ENCODE data around the gene LCP2. TPM values are rescaled to one million over a fixed set of nuclear protein-coding genes. Genes with fewer than 3 reads are reported as not detected.

The LCP2 gene
- total and polyA plus RNA-seq, 12 donors = 2.7 to 35.1 (median 4.6) TPM

GRCh38 chr5:170313344-170313743 lies 15.8 kb upstream of the LCP2 start:
- H3K4me1 ChIP-seq = peaks cover 6 to 71% (median 18%) of the 10 kb centered on the region in 9 donors
- H3K36me3 ChIP-seq = no peaks in the 10 kb centered on the region
- H3K4me3 ChIP-seq = no peak overlapping the region
- TF ChIP-seq CTCF (IDR thresholded peaks at IDR 0.05) = no peak
- intact Hi-C loops (cut with DNase I) = loop anchor here in 1 of 10 donors (5.0 kb wide), 1 partner anchor 1731 kb away; no protein-coding TSS in a partner anchor
- DNase-seq (no peak), ATAC-seq (no peak)
- peak overlapping the region in 1 of 10 donors; percentile 83 for H3K27ac ChIP-seq
- H3K9me3 ChIP-seq = no peaks in the 10 kb centered on the region
- no peaks in the 10 kb centered on the region for H3K27me3 ChIP-seq
- WGBS, 2 donors = 90 to 95% methylated on average over 6 of the region's 6 CpGs

- no peaks in the 10 kb centered on the region for H3K36me3 ChIP-seq
- TF ChIP-seq CTCF (IDR thresholded peaks at IDR 0.05) = no peak
- ATAC-seq = peak in 5 of 8 donors; percentile 1 to 23 (median 11)
Measured at GRCh38 chr5:170312666-170313065, 15.1 kb upstream of the LCP2 start.

GRCh38 chr5:170312301-170312595 lies 14.7 kb upstream of the LCP2 start:
- Histone ChIP-seq H3K4me3 (peak overlapping the region in 1 of 10 donors; percentile 10), H3K4me1 (peaks cover 9 to 82% (median 29%) of the 10 kb centered on the region in 9 donors), H3K36me3 (no peaks in the 10 kb centered on the region), H3K9me3 (no peaks in the 10 kb centered on the region), H3K27me3 (no peaks in the 10 kb centered on the region), H3K27ac (peak overlapping the region in 1 of 10 donors; percentile 83)
- intact Hi-C loops (cut with DNase I) = loop anchor here in 1 of 10 donors (5.0 kb wide), 1 partner anchor 1730 kb away; no protein-coding TSS in a partner anchor
- ATAC-seq (no peak), DNase-seq (no peak)
- WGBS, 2 donors = 89 to 92% methylated on average over 5 of the region's 5 CpGs
- TF ChIP-seq CTCF (IDR thresholded peaks at IDR 0.05) = no peak

More at GRCh38 chr5:170312666-170313065, 15.1 kb upstream of the LCP2 start:
- Histone ChIP-seq H3K9me3 (no peaks in the 10 kb centered on the region), H3K4me3 (peak overlapping the region in 1 of 10 donors; percentile 10), H3K27ac (peak overlapping the region in 1 of 10 donors; percentile 83), H3K4me1 (peaks cover 9 to 78% (median 25%) of the 10 kb centered on the region in 9 donors), H3K27me3 (no peaks in the 10 kb centered on the region)
- WGBS, 2 donors = 75 to 78% methylated on average over 3 of the region's 3 CpGs
- intact Hi-C loops (cut with DNase I) = loop anchor here in 1 of 10 donors (5.0 kb wide), 1 partner anchor 1730 kb away; no protein-coding TSS in a partner anchor
- DNase-seq = no peak

- no peak for ATAC-seq
Measured at GRCh38 chr5:170311511-170312300, 14.1 kb upstream of the LCP2 start.

More at GRCh38 chr5:170311511-170312300, 14.1 kb upstream of the LCP2 start:
- no peak for DNase-seq
- Histone ChIP-seq H3K36me3 (no peaks in the 10 kb centered on the region), H3K4me1 (peaks cover 9 to 88% (median 35%) of the 10 kb centered on the region in 9 donors), H3K4me3 (peak overlapping the region in 1 of 10 donors; percentile 10), H3K27ac (peak overlapping the region in 1 of 10 donors; percentile 83), H3K9me3 (no peaks in the 10 kb centered on the region), H3K27me3 (no peaks in the 10 kb centered on the region)
- intact Hi-C loops (cut with DNase I) = loop anchor here in 1 of 10 donors (5.0 kb wide), 1 partner anchor 1729 kb away; no protein-coding TSS in a partner anchor
- TF ChIP-seq CTCF (IDR thresholded peaks at IDR 0.05) = no peak
- 67 to 71% methylated on average over 7 of the region's 7 CpGs for WGBS, 2 donors
